Measurements from ENCODE around the gene CDRT15. TPM values are rescaled to one million over a fixed set of nuclear protein-coding genes. Genes with fewer than 3 reads are reported as not detected.
A peak's percentile ranks its signal among the peaks of the same experiment; 100 is the strongest.

The CDRT15 gene
- total RNA-seq, 1 donor from 2014 or later = not detected

GRCh38 chr17:14202388-14203166 is 34.1 kb downstream of the CDRT15 start:
- Histone ChIP-seq H3K36me3 (peaks cover 11% of the 10 kb centered on the region), H3K4me3 (no peak overlapping the region), H3K9me3 (replicated peaks) (no peaks in the 10 kb centered on the region), H3K27ac (replicated peaks) (no peak overlapping the region), H3K4me1 (peaks cover 66% of the 10 kb centered on the region), H3K27me3 (ENCODE audit: low read depth) (no peaks in the 10 kb centered on the region)
- intact Hi-C loops (cut with micrococcal nuclease) = no loop called here
- TF ChIP-seq, protein P1, sequence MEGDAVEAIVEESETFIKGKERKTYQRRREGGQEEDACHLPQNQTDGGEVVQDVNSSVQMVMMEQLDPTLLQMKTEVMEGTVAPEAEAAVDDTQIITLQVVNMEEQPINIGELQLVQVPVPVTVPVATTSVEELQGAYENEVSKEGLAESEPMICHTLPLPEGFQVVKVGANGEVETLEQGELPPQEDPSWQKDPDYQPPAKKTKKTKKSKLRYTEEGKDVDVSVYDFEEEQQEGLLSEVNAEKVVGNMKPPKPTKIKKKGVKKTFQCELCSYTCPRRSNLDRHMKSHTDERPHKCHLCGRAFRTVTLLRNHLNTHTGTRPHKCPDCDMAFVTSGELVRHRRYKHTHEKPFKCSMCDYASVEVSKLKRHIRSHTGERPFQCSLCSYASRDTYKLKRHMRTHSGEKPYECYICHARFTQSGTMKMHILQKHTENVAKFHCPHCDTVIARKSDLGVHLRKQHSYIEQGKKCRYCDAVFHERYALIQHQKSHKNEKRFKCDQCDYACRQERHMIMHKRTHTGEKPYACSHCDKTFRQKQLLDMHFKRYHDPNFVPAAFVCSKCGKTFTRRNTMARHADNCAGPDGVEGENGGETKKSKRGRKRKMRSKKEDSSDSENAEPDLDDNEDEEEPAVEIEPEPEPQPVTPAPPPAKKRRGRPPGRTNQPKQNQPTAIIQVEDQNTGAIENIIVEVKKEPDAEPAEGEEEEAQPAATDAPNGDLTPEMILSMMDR (IDR thresholded peaks at IDR 0.05; ENCODE audit: borderline replicate concordance) = no peak
- DNase-seq = no peak

- H3K4me3 ChIP-seq = no peak overlapping the region
- H3K36me3 ChIP-seq = peaks cover 5% of the 10 kb centered on the region
- peak overlapping the region; percentile 43 for H3K27ac ChIP-seq (replicated peaks)
- no peaks in the 10 kb centered on the region for H3K27me3 ChIP-seq (ENCODE audit: low read depth)
- TF ChIP-seq, protein P1 (IDR thresholded peaks at IDR 0.05; ENCODE audit: borderline replicate concordance) = no peak
- intact Hi-C loops (cut with micrococcal nuclease) = no loop called here
- no peaks in the 10 kb centered on the region for H3K9me3 ChIP-seq (replicated peaks)
- DNase-seq = no peak
- H3K4me1 ChIP-seq = peaks cover 72% of the 10 kb centered on the region
Observed at GRCh38 chr17:14201988-14202380, 34.7 kb downstream of the CDRT15 start.

DNA sequence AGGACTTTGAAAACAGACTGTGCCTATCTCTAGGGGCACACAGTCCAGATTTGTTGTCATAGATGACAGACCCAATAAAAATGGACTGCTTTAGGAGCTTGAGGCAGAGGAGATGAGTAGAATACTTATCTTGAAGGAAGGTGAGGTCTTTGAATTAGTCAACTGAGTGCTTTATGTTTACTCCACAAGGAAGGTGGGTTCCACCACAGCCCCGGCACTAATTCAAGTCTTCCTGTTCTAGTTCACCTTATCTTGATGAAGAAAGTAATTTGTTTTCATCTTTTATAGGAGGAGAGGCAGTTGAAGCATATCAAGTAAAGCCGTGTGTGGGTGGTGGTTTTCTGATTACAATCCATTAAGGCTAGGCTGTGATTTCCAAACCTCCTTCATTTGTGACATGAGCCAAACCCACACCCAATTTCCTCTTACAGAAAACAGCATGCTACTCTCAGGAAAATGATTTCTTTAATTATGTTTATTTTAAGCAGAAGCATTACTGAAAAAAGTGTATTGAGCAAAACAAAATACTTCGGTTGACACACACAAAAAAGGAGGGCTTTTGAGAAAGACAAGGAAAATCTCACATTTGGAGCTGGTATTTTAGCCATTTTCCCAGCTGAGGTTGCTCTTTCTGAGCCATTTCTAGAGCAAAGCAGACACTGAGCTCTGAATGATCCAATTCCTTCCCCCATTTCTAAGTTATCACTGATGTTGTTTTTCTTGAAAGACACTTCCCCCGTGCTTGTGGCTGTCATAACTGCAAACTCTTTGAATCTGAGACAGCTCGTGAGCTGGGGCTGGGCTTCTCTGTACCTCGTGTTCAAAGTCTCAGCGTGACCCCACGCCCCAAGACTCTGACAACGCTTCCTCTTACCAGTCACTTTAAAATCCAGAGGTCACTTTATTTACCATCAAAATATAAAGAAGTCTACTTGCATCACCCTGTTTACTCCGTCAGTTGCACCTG is 35.4 kb downstream of the CDRT15 start:
- H3K4me3 ChIP-seq = no peak overlapping the region
- H3K36me3 ChIP-seq = no peaks in the 10 kb centered on the region
- intact Hi-C loops (cut with micrococcal nuclease) = no loop called here
- TF ChIP-seq, protein P1 (IDR thresholded peaks at IDR 0.05; ENCODE audit: borderline replicate concordance) = no peak
- peaks cover 70% of the 10 kb centered on the region for H3K4me1 ChIP-seq
- peak overlapping the region; percentile 43 for H3K27ac ChIP-seq (replicated peaks)
- H3K9me3 ChIP-seq (replicated peaks) = no peaks in the 10 kb centered on the region
- no peaks in the 10 kb centered on the region for H3K27me3 ChIP-seq (ENCODE audit: low read depth)
- no peak for DNase-seq

- intact Hi-C loops (cut with micrococcal nuclease) = no loop called here
Observed at GRCh38 chr17:14200354-14200753, 36.3 kb downstream of the CDRT15 start.

DNA sequence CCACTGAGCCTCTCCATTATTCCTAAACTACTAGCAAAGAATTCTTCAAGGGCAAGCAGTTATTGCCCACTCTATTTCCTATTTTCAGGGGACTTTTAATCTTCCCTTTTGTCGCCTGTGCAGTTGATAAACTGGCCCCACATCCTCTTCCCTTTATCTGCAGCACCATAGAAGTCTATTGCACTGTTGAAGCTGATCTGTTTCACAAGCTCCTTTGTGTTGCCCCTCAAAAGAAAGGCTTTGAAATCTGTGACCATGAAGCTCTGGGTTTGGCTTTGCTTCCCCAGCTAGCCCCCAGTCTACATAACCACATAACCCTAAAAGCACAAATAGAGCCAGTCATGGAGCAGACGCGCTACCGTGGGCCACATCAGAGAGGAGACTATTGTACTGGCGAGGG is 37.1 kb downstream of the CDRT15 start:
- no peak overlapping the region for H3K4me3 ChIP-seq
- no peaks in the 10 kb centered on the region for H3K9me3 ChIP-seq (replicated peaks)
- no peak for DNase-seq
- peaks cover 61% of the 10 kb centered on the region for H3K4me1 ChIP-seq
- TF ChIP-seq, protein P1 (IDR thresholded peaks at IDR 0.05; ENCODE audit: borderline replicate concordance) = no peak
- H3K27me3 ChIP-seq (ENCODE audit: low read depth) = no peaks in the 10 kb centered on the region
- intact Hi-C loops (cut with micrococcal nuclease) = no loop called here
- H3K36me3 ChIP-seq = no peaks in the 10 kb centered on the region
- no peak overlapping the region for H3K27ac ChIP-seq (replicated peaks)

More at GRCh38 chr17:14200354-14200753, 36.3 kb downstream of the CDRT15 start:
- H3K27ac ChIP-seq (replicated peaks) = no peak overlapping the region
- H3K4me3 ChIP-seq = no peak overlapping the region
- TF ChIP-seq, protein P1 (IDR thresholded peaks at IDR 0.05; ENCODE audit: borderline replicate concordance) = no peak
- peaks cover 63% of the 10 kb centered on the region for H3K4me1 ChIP-seq
- H3K36me3 ChIP-seq = no peaks in the 10 kb centered on the region
- H3K9me3 ChIP-seq (replicated peaks) = no peaks in the 10 kb centered on the region
- H3K27me3 ChIP-seq (ENCODE audit: low read depth) = no peaks in the 10 kb centered on the region
- DNase-seq = no peak
